NCI-H2227 treated with DMSO at 0.1 percent for 48 hours (cell line): ENCODE results near the gene LRCH2.
"Not testable (repeated sequence)": the region's sequence is repeated elsewhere in the genome, so short reads cannot be mapped to it uniquely, and the experiment has no call there.

Experiments used
- DNase-seq: peaks from one replicate; lab custom pipeline; 2025; lab: John Stamatoyannopoulos, UW

The LRCH2 gene

DNA sequence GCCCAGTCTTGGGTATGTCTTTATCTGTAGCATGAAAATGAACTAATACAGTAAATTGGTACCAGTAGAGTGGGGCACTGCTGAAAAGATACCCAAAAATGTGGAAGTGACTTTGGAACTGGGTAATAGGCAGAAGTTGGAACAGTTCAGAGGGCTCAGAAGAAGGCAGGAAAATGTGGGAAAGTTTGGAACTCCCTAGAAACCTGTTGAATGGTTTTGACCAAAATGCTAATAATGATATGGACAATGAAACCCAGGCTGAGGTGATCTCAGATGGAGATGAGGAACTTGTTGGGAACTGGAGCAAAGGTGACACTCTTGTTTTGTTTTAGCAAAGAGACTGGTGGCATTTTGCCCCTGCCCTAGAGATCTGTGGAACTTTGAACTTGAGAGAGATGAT lies 24.3 kb downstream of the LRCH2 start:
- not testable (repeated sequence) for DNase-seq

DNA sequence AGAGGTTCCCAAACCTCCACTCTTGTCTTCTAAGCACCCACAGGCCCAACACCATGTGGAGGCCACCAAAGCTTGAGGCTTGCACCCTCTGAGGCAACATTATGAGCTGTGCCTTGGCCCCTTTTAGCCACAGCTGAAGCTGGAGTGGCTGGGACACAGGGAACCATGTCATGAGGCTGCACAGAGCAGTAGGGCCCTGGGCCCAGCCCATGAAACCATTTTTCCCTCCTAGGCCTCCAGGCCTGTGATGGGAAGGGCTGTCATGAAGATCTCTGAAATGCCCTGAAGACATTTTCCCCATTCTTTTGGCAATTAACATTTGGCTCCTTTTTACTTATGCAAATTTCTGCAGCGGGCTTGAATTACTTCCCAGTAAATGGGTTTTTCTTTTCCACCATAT lies 29.9 kb downstream of the LRCH2 start:
- no peak for DNase-seq

DNA sequence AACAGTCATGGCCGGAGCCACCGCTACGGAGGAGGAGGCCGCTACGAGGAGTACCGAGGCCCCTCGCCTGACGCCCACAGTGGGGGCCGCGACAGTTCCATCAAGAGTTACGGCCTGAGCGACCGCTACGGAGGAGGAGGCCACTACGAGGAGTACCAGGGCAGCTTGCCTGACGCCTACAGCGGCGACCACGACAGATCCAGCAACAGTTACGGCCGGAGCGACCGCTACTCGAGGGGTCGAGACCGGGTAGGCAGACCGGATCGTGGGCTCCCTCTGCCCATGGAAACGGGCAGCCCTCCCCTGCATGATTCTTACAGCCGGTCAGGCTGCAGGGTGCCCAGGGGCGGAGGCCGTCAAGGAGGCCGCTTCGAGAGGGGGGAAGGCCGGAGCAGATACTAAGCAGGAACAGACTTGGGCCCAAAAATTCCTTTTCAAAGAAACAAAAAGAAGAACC lies 41.6 kb downstream of the LRCH2 start:
- no peak for DNase-seq

GRCh38 chrX:115191490-115192243 lies 42.2 kb downstream of the LRCH2 start:
- no peak for DNase-seq

- no peak for DNase-seq
These were observed 43.0 kb downstream of the LRCH2 start for GRCh38 chrX:115190636-115191489.

DNA sequence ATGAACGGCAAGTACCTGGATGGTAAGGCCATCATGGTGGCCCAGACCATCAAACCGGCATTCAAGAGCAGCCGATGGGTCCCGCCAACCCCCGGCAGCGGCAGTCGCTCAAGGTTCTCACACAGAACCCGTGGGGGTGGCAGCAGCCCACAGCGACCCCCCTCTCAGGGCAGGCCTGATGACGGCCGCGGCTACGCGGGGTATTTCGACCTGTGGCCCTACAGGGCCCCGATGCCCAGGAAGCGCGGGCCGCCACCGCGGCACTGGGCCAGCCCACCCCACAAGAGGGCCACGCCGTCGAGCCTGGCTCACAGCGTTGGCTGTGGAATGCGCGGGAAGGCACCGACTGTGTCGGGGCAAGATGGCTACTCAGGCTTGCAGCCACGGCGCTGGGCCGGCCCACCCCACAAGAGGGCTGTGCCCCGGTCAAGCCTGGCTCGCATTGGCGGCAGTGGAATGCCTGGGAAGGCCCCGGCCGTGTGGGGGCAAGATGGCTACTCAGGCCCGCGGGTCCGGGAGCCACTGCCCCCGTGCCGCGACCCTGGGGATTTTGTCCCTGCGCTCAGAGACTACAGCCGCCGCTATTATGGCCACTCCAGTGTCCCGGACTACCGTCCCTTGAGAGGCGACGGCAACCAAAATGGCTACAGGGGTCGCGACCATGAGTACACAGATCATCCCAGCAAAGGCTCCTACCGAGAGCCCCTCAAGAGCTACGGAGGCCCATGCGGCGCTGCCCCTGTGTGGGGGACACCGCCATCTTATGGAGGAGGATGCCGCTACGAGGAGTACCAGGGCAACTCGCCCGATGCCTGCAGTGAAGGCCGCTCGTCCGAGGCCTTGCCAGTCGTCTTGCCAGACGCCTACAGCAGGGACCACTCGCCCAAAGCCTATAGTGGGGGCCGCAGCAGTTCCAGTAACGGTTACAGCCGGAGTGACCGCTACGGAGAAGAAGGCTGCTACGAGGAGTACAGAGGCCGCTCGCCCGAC lies 44.0 kb downstream of the LRCH2 start:
- no peak for DNase-seq

DNA sequence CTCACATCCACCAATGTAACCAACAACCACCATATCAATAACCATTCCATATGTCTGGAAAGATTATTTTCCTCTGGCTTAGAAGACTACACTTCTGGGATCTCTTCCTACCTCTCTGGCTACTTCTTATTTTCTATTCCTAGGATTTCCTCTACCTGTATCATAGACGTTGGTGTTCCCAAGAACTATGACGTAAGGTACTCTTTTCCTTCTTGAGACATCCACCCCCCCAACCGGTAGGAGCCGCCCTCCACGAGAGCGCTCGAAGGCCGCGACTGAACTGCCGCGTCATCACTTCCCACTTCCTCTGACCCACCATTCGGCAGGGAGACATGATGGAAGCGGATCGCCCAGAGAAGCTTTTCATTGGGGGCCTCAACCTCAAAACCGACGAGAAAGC lies 44.8 kb downstream of the LRCH2 start, which contains the start of gene RBMXL3:
Gene RBMXL3, plus strand, starts transcription at position 301 of the 400 bp plus-strand sequence. Its CDS starts 32 bp downstream, at position 333.
- DNase-seq = no peak

DNA sequence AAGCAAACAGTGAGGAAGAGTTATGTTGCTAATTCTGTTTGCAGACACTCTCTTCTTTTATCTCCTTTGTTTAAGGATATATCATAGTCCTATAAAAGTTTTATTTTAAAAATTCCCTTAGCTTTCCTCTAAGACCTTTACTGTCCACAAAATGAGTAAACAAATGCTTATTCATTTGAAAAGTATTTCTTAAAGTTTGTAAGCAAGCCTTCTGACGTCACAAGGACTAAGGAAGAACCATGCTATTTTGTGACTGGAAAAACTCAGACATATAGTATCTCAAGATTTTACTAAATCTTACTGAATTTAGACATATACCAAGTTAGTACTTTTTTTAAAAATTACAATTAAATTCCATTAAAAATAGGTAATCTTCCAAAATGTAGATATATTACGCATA lies 49.9 kb downstream of the LRCH2 start:
- no peak for DNase-seq

GRCh38 chrX:115178473-115178872 lies 55.4 kb downstream of the LRCH2 start:
- DNase-seq = no peak

- DNase-seq = no peak
These were observed 56.0 kb downstream of the LRCH2 start for GRCh38 chrX:115177932-115178331.

- no peak for DNase-seq
These were observed 59.3 kb downstream of the LRCH2 start for GRCh38 chrX:115174548-115174947.

DNA sequence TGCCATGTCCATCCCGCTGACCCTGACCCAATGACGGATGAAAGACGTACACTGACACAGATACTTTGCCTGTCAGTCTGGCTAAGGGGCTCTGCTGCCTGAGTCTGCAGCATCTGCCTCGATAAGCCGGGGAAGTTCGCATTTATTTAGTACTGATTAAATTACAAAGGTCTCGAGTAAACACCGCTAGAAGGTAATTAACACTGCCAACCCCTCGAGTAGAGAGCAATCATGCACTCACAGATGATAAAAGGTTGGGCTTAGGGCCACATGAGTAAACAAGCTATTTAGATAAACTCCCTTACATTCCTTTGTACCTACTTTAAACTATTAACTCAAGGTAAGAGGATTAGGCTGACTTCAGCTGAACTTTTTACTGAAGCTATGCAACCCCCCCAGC lies 60.7 kb downstream of the LRCH2 start:
- no peak for DNase-seq

GRCh38 chrX:115147220-115147619 lies 86.7 kb downstream of the LRCH2 start:
- no peak for DNase-seq

GRCh38 chrX:115142057-115142456 lies 91.8 kb downstream of the LRCH2 start:
- DNase-seq = no peak

DNA sequence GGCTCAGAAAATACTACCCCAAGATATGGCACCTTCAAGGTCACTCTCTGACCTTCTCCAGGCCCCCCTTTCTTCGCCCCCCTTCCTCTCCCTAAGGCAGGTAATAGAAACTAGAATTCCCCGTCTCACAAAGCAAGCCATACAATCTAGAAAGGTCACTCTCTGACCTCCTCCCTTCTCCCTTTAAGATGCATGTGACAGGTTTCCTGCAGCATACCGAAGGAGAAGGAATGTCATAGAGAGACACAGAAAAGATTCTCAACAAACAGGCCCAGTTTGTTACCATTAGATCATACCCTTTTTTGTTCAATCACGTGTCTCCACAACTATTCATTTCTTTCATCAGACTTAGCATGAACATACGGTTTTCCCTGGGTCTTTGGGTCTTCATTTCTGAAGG lies 95.9 kb downstream of the LRCH2 start:
- DNase-seq = no peak

DNA sequence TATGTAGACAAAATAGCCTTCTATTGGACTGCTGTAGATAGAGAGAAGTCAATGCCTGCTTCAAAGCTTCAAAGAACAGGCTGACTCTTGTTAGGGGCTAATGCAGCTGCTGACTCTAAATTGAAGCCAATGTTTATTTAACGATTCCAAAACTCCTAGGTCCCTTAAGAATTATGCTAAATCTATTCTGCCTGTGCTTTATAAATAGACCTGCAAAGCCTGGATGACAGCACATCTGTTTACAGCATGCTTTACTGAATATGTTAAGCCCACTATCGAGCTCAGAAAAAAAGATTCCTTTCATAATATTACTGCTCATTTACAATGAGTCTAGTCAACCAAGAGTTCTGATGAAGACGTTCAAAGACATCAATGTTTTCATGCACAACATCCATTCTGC lies 99.5 kb downstream of the LRCH2 start:
- DNase-seq = no peak

- DNase-seq = no peak
These were observed 121.5 kb downstream of the LRCH2 start for GRCh38 chrX:115112411-115112810.

GRCh38 chrX:115098897-115099296 lies 135.0 kb downstream of the LRCH2 start:
- DNase-seq = no peak

- DNase-seq = no peak
These were observed 140.7 kb downstream of the LRCH2 start for GRCh38 chrX:115093191-115093590.

- no peak for DNase-seq
These were observed 144.5 kb downstream of the LRCH2 start for GRCh38 chrX:115089419-115089818.

- DNase-seq = no peak
These were observed 165.0 kb downstream of the LRCH2 start for GRCh38 chrX:115068896-115069295.

DNA sequence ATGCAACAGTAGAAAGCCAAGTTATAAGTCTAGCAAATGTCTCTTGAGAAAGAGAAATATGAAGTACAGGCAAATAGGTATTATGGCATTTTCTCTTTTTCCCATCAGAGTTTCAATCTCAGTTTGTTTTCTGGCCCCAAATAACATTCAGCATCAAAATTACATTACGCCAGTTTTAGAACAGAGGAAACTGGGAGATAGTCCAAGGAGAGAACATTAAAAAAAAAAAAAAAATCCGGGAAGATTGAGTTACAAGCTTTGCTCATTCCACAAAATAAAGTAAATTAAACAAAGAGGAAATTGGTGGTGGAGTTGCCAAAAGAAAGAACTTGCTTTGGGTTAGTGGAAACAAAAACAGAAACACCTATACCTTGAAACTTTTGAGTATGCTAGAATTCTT lies 166.1 kb downstream of the LRCH2 start:
- DNase-seq = no peak
